ENCODE measurements around the gene CENATAC. TPM values are rescaled to one million over a fixed set of nuclear protein-coding genes. Genes with fewer than 3 reads are reported as not detected.
"Not testable (repeated sequence)": the region's sequence is repeated elsewhere in the genome, so short reads cannot be mapped to it uniquely, and the experiment has no call there.

The CENATAC gene
- total and polyA plus RNA-seq, 10 donors: 27.0 to 86.2 (median 65.8) TPM

- H3K9me3 ChIP-seq: no peaks in the 10 kb centered on the region
- no peaks in the 10 kb centered on the region for H3K4me1 ChIP-seq
- intact Hi-C loops (cut with DNase I; ENCODE audit: low total_unique reads): no loop called here
- H3K4me3 ChIP-seq: no peak overlapping the region
- TF ChIP-seq POLR2A (IDR thresholded peaks at IDR 0.05): no peak
- WGBS, 5 donors: 83 to 100% (median 98%) methylated on average over 2 of the region's 2 CpGs
- H3K27ac ChIP-seq: no peak overlapping the region
- peaks cover 0 to 29% (median 6%) of the 10 kb centered on the region in 7 donors for H3K27me3 ChIP-seq (replicated peaks in 1 of 7)
- H3K36me3 ChIP-seq: no peaks in the 10 kb centered on the region
- no peak for DNase-seq
These were observed 24.0 kb upstream of the CENATAC start for GRCh38 chr11:118973985-118974384.

GRCh38 chr11:118975771-118976709 is 21.9 kb upstream of the CENATAC start:
- no peak for TF ChIP-seq CTCF (IDR thresholded peaks at IDR 0.05 in 8 of 11, conservative IDR thresholded peaks at IDR 0.05 in 3 of 11)
- TF ChIP-seq POLR2AphosphoS5 (IDR thresholded peaks at IDR 0.05): no peak
- no peak for TF ChIP-seq POLR2A (IDR thresholded peaks at IDR 0.05)
- H3K36me3 ChIP-seq: no peaks in the 10 kb centered on the region
- H3K27ac ChIP-seq: no peak overlapping the region
- peaks cover 0 to 36% (median 6%) of the 10 kb centered on the region in 7 donors for H3K27me3 ChIP-seq (replicated peaks in 1 of 7)
- intact Hi-C loops (cut with DNase I; ENCODE audit: low total_unique reads): no loop called here
- H3K4me1 ChIP-seq: peaks cover 0 to 16% (median 4%) of the 10 kb centered on the region in 6 donors
- H3K9me3 ChIP-seq: no peaks in the 10 kb centered on the region
- DNase-seq: no peak
- WGBS, 5 donors: 84 to 90% (median 86%) methylated on average over 15 of the region's 15 CpGs
- H3K4me3 ChIP-seq: no peak overlapping the region

GRCh38 chr11:118979434-118979833 is 18.5 kb upstream of the CENATAC start:
- Histone ChIP-seq H3K36me3 (no peaks in the 10 kb centered on the region), H3K27me3 (replicated peaks in 1 of 7) (peaks cover 0 to 23% (median 0%) of the 10 kb centered on the region in 7 donors), H3K4me1 (peaks cover 0 to 16% (median 4%) of the 10 kb centered on the region in 6 donors), H3K27ac (no peak overlapping the region), H3K9me3 (no peaks in the 10 kb centered on the region), H3K4me3 (no peak overlapping the region)
- intact Hi-C loops (cut with DNase I; ENCODE audit: low total_unique reads): no loop called here
- DNase-seq: peak; percentile 5
- no peak for TF ChIP-seq POLR2AphosphoS5 (IDR thresholded peaks at IDR 0.05)
- TF ChIP-seq POLR2A (IDR thresholded peaks at IDR 0.05): no peak
- no peak for TF ChIP-seq CTCF (IDR thresholded peaks at IDR 0.05 in 8 of 11, conservative IDR thresholded peaks at IDR 0.05 in 3 of 11)
- 24 to 38% (median 32%) methylated on average over 5 to 9 of the region's 9 CpGs for whole genome bisulfite sequencing, 5 donors

- Histone ChIP-seq H3K27me3 (replicated peaks in 1 of 7) (peaks cover 0 to 17% (median 0%) of the 10 kb centered on the region in 7 donors), H3K36me3 (no peaks in the 10 kb centered on the region), H3K27ac (no peak overlapping the region), H3K4me3 (peak overlapping the region in 3 of 8 donors; percentile 6 to 41 (median 19)), H3K4me1 (peaks cover 0 to 16% (median 4%) of the 10 kb centered on the region in 6 donors), H3K9me3 (no peaks in the 10 kb centered on the region)
- WGBS, 5 donors: 34 to 47% (median 39%) methylated on average over 21 of the region's 21 CpGs
- DNase-seq: peak; percentile 43
- TF ChIP-seq POLR2AphosphoS5 (IDR thresholded peaks at IDR 0.05) (peak in 1 of 3 donors; percentile 23), CTCF (IDR thresholded peaks at IDR 0.05 in 8 of 11, conservative IDR thresholded peaks at IDR 0.05 in 3 of 11) (no peak)
- intact Hi-C loops (cut with DNase I; ENCODE audit: low total_unique reads): no loop called here
These were observed 17.6 kb upstream of the CENATAC start for GRCh38 chr11:118980191-118980881.

GRCh38 chr11:118984337-118984736 is 13.6 kb upstream of the CENATAC start:
- intact Hi-C loops (cut with DNase I; ENCODE audit: low total_unique reads); H3K9me3 ChIP-seq; H3K4me3 ChIP-seq; H3K36me3 ChIP-seq; DNase-seq; H3K27me3 ChIP-seq (replicated peaks in 1 of 7); H3K27ac ChIP-seq: not testable (repeated sequence)
- 65 to 79% (median 77%) methylated on average over 8 of the region's 8 CpGs for WGBS, 5 donors
- peaks cover 0 to 15% (median 4%) of the 10 kb centered on the region in 6 donors for H3K4me1 ChIP-seq
